ENCODE data around the gene DHRS11.

- TF ChIP-seq SIN3A (IDR thresholded peaks at IDR 0.05; ENCODE audit: borderline replicate concordance, insufficient read depth, low read depth, low read length) (no peak), CTCF (IDR thresholded peaks at IDR 0.05) (no peak)
- TF ChIP-seq, protein P1, sequence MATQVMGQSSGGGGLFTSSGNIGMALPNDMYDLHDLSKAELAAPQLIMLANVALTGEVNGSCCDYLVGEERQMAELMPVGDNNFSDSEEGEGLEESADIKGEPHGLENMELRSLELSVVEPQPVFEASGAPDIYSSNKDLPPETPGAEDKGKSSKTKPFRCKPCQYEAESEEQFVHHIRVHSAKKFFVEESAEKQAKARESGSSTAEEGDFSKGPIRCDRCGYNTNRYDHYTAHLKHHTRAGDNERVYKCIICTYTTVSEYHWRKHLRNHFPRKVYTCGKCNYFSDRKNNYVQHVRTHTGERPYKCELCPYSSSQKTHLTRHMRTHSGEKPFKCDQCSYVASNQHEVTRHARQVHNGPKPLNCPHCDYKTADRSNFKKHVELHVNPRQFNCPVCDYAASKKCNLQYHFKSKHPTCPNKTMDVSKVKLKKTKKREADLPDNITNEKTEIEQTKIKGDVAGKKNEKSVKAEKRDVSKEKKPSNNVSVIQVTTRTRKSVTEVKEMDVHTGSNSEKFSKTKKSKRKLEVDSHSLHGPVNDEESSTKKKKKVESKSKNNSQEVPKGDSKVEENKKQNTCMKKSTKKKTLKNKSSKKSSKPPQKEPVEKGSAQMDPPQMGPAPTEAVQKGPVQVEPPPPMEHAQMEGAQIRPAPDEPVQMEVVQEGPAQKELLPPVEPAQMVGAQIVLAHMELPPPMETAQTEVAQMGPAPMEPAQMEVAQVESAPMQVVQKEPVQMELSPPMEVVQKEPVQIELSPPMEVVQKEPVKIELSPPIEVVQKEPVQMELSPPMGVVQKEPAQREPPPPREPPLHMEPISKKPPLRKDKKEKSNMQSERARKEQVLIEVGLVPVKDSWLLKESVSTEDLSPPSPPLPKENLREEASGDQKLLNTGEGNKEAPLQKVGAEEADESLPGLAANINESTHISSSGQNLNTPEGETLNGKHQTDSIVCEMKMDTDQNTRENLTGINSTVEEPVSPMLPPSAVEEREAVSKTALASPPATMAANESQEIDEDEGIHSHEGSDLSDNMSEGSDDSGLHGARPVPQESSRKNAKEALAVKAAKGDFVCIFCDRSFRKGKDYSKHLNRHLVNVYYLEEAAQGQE (IDR thresholded peaks at IDR 0.05; ENCODE audit: insufficient read depth in 1 of 2, low read depth in 2 of 2, low read length in 1 of 2): no peak
Observed at GRCh38 chr17:36627101-36627500, 35.4 kb downstream of the DHRS11 start.

Measured in Panc1 (cell line).